HG02763 (cell line): ENCODE data around the gene STARD10.

Experiments
- ATAC-seq: cut with Tn5 transposase; IDR thresholded peaks from one replicate; pipeline ENCODE4 v1.9.1; 2021; ENCODE audit warnings: mild to moderate bottlenecking, moderate library complexity; ENCODE audit not compliant: unreplicated experiment

The STARD10 gene

GRCh38 chr11:72732329-72732728, 61.5 kb downstream of the STARD10 start:
- ATAC-seq, result no peak

DNA sequence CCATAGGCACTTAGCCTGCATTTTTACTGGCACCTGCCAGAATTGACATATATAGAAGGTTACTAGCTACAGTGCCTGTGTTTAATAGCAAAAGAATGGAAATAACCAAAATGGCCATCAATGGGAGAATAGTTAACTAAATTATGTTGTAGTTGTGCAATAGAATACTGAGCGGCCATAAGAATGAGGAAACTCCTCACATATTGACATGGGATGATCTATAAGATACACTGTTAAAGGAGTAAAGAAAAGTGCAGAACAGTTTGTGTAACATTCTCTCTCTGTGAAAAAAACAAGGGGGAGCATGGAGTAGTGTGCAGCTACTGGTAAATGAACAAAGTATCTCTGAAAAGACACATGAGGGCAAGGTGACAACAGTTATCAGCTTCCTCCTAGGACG, 63.1 kb downstream of the STARD10 start:
- no peak for ATAC-seq

GRCh38 chr11:72730243-72730642, 63.6 kb downstream of the STARD10 start:
- no peak for ATAC-seq

- no peak for ATAC-seq
These were observed 66.3 kb downstream of the STARD10 start for GRCh38 chr11:72727521-72727920.

- no peak for ATAC-seq
These were observed 67.3 kb downstream of the STARD10 start for GRCh38 chr11:72726266-72727220.

DNA sequence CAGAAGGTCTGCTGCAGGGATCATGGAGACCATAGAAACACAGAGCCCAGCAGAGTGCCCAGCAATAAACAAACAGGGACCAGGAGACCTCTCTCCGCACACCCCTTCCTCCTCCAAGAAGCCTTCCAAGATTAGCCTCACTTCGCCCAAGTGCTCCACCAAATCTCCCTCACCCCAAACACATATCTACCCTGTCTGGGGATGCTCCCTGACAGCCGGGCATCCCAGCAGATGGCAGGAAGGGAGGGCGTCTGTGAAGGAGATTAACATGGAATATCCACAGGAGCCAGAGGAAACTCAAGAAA, 68.2 kb downstream of the STARD10 start:
- no peak for ATAC-seq

DNA sequence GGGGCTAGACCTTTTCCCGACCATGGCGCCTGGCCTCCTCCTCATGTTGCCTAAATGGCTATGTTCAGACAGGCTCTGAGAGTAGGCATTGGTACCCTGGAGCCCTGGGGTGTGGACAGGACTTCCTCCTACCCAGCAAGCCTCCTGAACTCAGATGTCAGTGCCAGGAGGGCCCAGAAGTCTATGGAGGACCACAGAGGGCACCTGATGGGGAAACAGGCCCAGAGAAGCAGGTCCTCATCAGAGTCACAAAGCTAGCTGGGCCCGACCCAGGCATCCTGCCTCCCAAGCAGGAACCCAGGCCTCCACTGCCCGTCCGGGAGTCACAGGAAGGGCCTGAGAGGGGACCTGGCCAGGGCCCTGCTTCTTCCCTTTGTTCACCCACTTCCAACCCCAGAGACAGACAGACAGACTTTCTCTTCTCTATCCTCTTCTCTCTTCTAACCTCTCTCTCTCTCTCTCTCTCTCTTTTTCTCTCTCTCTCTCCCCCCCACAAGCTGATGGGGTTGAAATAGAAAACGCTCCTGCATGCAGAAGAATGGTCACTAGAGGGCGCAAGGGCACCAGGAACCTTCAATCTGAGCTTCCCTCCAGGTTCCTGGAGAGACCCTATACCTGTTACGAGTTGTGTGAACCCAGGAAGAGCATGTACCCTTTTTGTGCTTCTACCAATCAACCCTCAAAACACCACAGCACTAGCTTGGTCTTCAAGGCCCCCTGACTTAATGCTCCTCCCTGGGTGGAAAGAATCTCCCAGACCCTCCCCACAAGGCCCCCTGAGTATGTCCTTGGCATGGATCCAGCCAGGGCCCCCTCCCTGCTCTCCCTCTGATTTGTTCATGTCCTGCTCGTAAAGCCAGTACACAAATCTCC, 68.8 kb downstream of the STARD10 start:
- ATAC-seq, result no peak

- ATAC-seq, result no peak
These were observed 69.8 kb downstream of the STARD10 start for GRCh38 chr11:72724021-72724551.

DNA sequence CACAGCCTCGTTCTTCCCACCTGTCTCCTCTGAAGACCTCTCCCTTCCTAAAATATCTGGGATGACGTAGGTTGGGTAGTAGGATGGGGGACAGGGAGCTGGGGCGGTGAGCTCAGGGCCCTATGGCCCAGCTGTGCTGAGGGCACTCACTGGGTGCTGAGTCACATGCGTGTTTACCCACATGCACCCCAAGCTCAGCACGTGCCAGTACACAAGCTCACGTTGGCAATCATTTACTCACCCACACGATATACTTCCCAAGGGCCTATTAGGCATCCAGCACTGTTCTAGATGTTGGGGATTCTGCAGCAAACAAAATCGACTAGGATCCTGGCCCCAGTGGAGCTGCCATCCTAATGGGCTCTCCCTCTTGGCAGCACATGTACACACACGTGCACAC, 70.3 kb downstream of the STARD10 start:
- no peak for ATAC-seq

- peak; percentile 72 for ATAC-seq
These were observed 71.6 kb downstream of the STARD10 start for GRCh38 chr11:72722050-72722748.

- no peak for ATAC-seq
These were observed 72.2 kb downstream of the STARD10 start for GRCh38 chr11:72721689-72722049.

GRCh38 chr11:72721276-72721675, 72.6 kb downstream of the STARD10 start:
- no peak for ATAC-seq

DNA sequence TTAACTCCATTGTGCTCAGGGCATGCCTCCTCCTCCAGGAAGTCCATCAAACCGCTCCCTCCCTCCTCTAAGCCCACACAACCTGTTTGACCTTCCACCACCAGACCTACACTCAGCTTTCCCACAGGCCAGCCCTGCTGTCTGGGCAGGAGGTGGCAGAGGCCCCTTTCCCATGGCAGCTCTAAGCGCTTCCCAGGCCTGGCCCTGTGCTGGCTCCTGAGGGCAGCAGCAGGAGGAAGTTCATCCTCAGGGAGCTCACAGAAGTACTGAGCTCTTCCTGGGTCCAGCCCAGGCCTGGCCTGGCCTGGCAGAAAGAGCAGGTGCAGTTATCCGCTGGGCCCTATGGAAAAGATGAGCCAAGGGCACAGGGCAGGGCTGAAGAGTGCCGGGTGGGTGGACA, 73.1 kb downstream of the STARD10 start:
- no peak for ATAC-seq

DNA sequence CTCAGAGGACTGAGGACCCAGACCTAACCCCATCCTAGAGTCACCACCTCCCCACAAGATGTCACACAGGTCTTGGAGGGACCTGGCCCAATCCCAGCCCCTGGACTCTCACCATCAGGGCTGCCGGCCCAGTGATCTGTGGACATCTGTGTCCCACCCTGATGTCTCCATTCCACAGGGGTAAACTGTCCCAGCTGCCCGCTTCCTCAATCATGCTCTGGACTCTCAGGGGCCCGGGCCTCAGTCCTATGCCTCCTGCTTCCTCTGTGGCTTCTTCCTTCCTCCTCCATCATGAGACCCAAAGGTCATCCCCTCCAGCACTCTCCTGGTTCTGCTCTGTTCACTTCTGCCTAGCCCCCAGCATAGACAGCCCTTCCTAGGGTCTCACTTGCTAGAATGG, 73.8 kb downstream of the STARD10 start:
- no peak for ATAC-seq

- ATAC-seq, result no peak
These were observed 74.3 kb downstream of the STARD10 start for GRCh38 chr11:72719551-72719950.

DNA sequence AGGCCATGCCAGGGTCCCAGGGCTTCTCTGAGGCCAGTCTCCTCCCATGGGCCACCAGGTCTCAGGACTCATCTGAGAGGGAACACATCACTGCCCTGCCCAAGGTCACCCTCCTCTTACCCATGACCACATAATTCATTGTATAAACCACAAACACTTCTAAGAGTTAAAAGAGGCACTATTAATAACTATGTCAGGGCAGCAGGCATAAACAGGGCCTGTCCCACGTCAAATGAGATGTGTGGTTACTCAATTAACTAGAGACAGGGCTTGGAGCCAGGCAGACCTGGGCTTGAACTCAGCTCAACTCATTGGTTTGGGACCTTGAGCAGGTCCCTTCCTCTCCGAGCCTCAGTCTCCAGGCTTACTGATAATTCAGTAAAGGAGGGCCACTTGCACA, 74.7 kb downstream of the STARD10 start:
- ATAC-seq, result no peak

GRCh38 chr11:72718101-72718501, 75.7 kb downstream of the STARD10 start:
- no peak for ATAC-seq

- ATAC-seq, result no peak
These were observed 76.9 kb downstream of the STARD10 start for GRCh38 chr11:72716788-72717435.

DNA sequence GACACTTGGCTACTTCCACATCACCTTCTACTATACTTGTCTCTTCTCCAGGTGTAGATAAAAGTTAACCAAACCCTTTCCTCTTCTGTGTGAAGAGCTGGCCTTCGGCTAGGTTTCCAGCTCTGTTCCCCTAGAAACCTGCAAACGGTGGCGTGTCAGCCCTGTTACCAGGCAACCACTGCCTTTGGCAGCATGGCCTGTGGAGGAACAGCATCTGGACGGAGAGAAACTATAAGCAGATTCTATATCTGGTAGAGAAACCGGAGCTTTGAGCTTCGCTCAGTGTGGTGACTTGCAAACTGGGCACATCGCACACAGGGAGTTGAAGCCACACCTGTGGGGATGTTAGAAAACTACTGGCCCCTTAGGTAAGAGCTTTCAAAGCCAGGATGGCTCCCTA, 77.6 kb downstream of the STARD10 start:
- ATAC-seq, result no peak

DNA sequence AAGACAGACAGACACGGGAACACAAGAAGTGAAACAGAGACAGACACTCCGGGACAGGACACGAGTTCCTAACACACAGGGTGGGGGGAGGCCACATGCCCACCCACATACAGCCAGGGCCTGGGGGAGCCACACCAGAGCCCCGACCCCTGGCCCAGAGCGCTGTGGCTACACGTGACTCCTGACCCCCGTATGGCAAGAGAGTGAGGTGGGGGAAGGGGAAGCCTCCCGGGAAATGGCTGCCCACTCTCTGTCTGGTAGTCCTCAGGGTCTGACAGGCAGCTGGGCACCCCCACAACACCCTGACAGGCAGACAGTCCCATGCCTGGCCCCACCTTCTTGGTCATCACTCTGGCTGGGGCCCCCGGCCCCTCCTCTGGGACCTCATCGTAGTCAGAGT, 81.0 kb downstream of the STARD10 start:
- ATAC-seq, result no peak
